GM23338 (cell line): ENCODE results near the gene CLNK. TPM values are rescaled to one million over a fixed set of nuclear protein-coding genes. Genes with fewer than 3 reads are reported as not detected.

Source experiments
- ATAC-seq: fragments of 200-7000 bp; cut with Tn5 transposase; 3 replicates; pipeline ENCODE4 v1.9.1; 2020
- DNase-seq: peaks from one replicate; pipeline ENCODE4 v3.0.0-alpha.2; 2015; ENCODE audit warnings: low spot score
- H2AFZ ChIP-seq: fragments of 200-600 bp; sonication (generic); 2 replicates; pipeline ENCODE4 v1.8.0; 2016; ENCODE audit warnings: antibody characterized with exemption, mild to moderate bottlenecking, moderate library complexity
- H3F3A ChIP-seq: fragments of 200-600 bp; sonication (generic); replicated peaks from 2 replicates; pipeline ENCODE4 v1.8.0; 2017; ENCODE audit warnings: antibody characterized with exemption, mixed run types, low read depth
- H3K27ac ChIP-seq: fragments of 200-600 bp; sonication (generic); 2 replicates; pipeline ENCODE4 v1.6.1; 2016; ENCODE audit warnings: low read depth
- H3K27me3 ChIP-seq: fragments of 200-600 bp; sonication (generic); 2 replicates; pipeline ENCODE4 v1.8.0; 2016; ENCODE audit warnings: mild to moderate bottlenecking, mixed run types, moderate library complexity; ENCODE audit not compliant: insufficient read depth
- H3K36me3 ChIP-seq: fragments of 200-600 bp; sonication (generic); 2 replicates; pipeline ENCODE4 v1.8.0; 2016; ENCODE audit warnings: mild to moderate bottlenecking; ENCODE audit not compliant: insufficient read depth
- H3K4me1 ChIP-seq: fragments of 200-600 bp; sonication (generic); 2 replicates; pipeline ENCODE4 v1.8.0; 2016; ENCODE audit warnings: mild to moderate bottlenecking, moderate library complexity; ENCODE audit not compliant: insufficient read depth
- H3K4me2 ChIP-seq: fragments of 200-600 bp; sonication (generic); 2 replicates; pipeline ENCODE4 v1.7.1; 2017; ENCODE audit warnings: mixed run types
- H3K4me3 ChIP-seq: fragments of 200-600 bp; sonication (generic); 2 replicates; pipeline ENCODE4 v1.6.1; 2016; ENCODE audit warnings: mixed run types
- H3K79me2 ChIP-seq: fragments of 200-600 bp; sonication (generic); replicated peaks from 2 replicates; pipeline ENCODE4 v1.8.0; 2017; ENCODE audit warnings: mild to moderate bottlenecking; ENCODE audit not compliant: insufficient read depth
- H3K9me2 ChIP-seq: fragments of 200-600 bp; sonication (generic); 2 replicates; pipeline ENCODE4 v1.8.0; 2017; ENCODE audit not compliant: insufficient read depth
- H4K20me1 ChIP-seq: fragments of 200-600 bp; sonication (generic); replicated peaks from 2 replicates; pipeline ENCODE4 v1.8.0; 2017; ENCODE audit warnings: mild to moderate bottlenecking; ENCODE audit not compliant: insufficient read depth
- H3K27ac Mint-ChIP-seq: 2 replicates; pipeline ENCODE4 v1.8.0; 2020; ENCODE audit warnings: inconsistent platforms, mild to moderate bottlenecking, moderate library complexity, mixed read lengths
- H3K27me3 Mint-ChIP-seq: 3 replicates; pipeline ENCODE4 v1.8.0; 2022; ENCODE audit warnings: low read depth, mild to moderate bottlenecking, moderate library complexity, mixed read lengths, inconsistent platforms; ENCODE audit not compliant: insufficient read depth, poor library complexity
- H3K36me3 Mint-ChIP-seq: 3 replicates; pipeline ENCODE4 v1.8.0; 2021; ENCODE audit warnings: low read depth, mild to moderate bottlenecking, inconsistent platforms, moderate library complexity, mixed read lengths
- H3K4me1 Mint-ChIP-seq: 3 replicates; pipeline ENCODE4 v1.8.0; 2020; ENCODE audit warnings: mild to moderate bottlenecking, inconsistent platforms, mixed read lengths
- H3K4me3 Mint-ChIP-seq: 3 replicates; pipeline ENCODE4 v1.8.0; 2021; ENCODE audit warnings: moderate library complexity, mild to moderate bottlenecking, inconsistent platforms, mixed read lengths
- H3K9me3 Mint-ChIP-seq: 3 replicates; pipeline ENCODE4 v1.8.0; 2020; ENCODE audit warnings: moderate library complexity, mild to moderate bottlenecking, inconsistent platforms, mixed read lengths
- EZH2 ChIP-seq: fragments of 200-600 bp; sonication (generic); IDR thresholded peaks from one replicate; pipeline ENCODE4 v1.8.0; 2017; ENCODE audit warnings: antibody characterized with exemption, mild to moderate bottlenecking, low read depth; ENCODE audit not compliant: unreplicated experiment
- EZH2phosphoT487 ChIP-seq: fragments of 200-600 bp; sonication (generic); IDR thresholded peaks from one replicate; pipeline ENCODE4 v1.8.1; 2018; ENCODE audit warnings: antibody characterized with exemption; ENCODE audit not compliant: unreplicated experiment
- JUNB ChIP-seq: IDR thresholded peaks from one replicate; pipeline ENCODE4 v1.6.1; 2016; ENCODE audit warnings: antibody characterized with exemption; ENCODE audit not compliant: unreplicated experiment
- POLR2AphosphoS5 ChIP-seq: IDR thresholded peaks from 2 replicates; pipeline ENCODE4 v1.6.1; 2016; ENCODE audit warnings: antibody characterized with exemption, low read depth
- STAT1 ChIP-seq: IDR thresholded peaks from one replicate; pipeline ENCODE4 v1.6.1; 2016; ENCODE audit warnings: antibody characterized with exemption; ENCODE audit not compliant: unreplicated experiment
- ZNF114 ChIP-seq: fragments of 250-450 bp; sonication (Bioruptor Pico); IDR thresholded peaks from 2 replicates; pipeline ENCODE4 v1.5.0; 2020; ENCODE audit warnings: mild to moderate bottlenecking, moderate library complexity
- ZNF331 ChIP-seq: fragments of 250-450 bp; sonication (Bioruptor Pico); IDR thresholded peaks from 2 replicates; pipeline ENCODE4 v1.5.0; 2020; ENCODE audit warnings: low read depth, mild to moderate bottlenecking, moderate library complexity
- polyA plus RNA-seq: library from polyadenylated mRNA; unstranded; fragments of >200 nt; fragmentation: Nextera tagmentation; extraction: Ambion mirVana; gene quantifications from 2 replicates; pipeline ENCODE4 v1.2.1, GENCODE V29; 2016
- total RNA-seq: library from RNA; depleted of rRNA; stranded (reverse); fragments of >200 nt; shearing (Covaris generic); gene quantifications from 2 replicates; pipeline ENCODE4 v1.2.3, GENCODE V29; 2014
- TF ChIP-seq, protein P1 (sequence below): fragments of 250-450 bp; sonication (Bioruptor Pico); IDR thresholded peaks from 2 replicates; pipeline ENCODE4 v1.5.0; 2020; ENCODE audit warnings: mild to moderate bottlenecking, moderate library complexity
- TF ChIP-seq, protein P2 (sequence below), 2 experiments: fragments of 200-600 bp in 1 of 2; sonication (generic) in 1 of 2; conservative IDR thresholded peaks; 2 replicates each; pipeline versions ENCODE4 v1.5.1 to v1.6.1; 2016 to 2017; ENCODE audit warnings: antibody characterized with exemption in 2 of 2, low read depth in 2 of 2, mild to moderate bottlenecking in 2 of 2, moderate library complexity in 1 of 2
- TF ChIP-seq, protein P3 (sequence below): IDR thresholded peaks from one replicate; pipeline ENCODE4 v1.6.1; 2018; ENCODE audit warnings: antibody characterized with exemption; ENCODE audit not compliant: unreplicated experiment

CLNK gene
- total and polyA plus RNA-seq, 2 experiments from 2014 or later = not detected

GRCh38 chr4:10715135-10715534 is 30.6 kb upstream of the CLNK start (continued):
- TF ChIP-seq, protein P1, sequence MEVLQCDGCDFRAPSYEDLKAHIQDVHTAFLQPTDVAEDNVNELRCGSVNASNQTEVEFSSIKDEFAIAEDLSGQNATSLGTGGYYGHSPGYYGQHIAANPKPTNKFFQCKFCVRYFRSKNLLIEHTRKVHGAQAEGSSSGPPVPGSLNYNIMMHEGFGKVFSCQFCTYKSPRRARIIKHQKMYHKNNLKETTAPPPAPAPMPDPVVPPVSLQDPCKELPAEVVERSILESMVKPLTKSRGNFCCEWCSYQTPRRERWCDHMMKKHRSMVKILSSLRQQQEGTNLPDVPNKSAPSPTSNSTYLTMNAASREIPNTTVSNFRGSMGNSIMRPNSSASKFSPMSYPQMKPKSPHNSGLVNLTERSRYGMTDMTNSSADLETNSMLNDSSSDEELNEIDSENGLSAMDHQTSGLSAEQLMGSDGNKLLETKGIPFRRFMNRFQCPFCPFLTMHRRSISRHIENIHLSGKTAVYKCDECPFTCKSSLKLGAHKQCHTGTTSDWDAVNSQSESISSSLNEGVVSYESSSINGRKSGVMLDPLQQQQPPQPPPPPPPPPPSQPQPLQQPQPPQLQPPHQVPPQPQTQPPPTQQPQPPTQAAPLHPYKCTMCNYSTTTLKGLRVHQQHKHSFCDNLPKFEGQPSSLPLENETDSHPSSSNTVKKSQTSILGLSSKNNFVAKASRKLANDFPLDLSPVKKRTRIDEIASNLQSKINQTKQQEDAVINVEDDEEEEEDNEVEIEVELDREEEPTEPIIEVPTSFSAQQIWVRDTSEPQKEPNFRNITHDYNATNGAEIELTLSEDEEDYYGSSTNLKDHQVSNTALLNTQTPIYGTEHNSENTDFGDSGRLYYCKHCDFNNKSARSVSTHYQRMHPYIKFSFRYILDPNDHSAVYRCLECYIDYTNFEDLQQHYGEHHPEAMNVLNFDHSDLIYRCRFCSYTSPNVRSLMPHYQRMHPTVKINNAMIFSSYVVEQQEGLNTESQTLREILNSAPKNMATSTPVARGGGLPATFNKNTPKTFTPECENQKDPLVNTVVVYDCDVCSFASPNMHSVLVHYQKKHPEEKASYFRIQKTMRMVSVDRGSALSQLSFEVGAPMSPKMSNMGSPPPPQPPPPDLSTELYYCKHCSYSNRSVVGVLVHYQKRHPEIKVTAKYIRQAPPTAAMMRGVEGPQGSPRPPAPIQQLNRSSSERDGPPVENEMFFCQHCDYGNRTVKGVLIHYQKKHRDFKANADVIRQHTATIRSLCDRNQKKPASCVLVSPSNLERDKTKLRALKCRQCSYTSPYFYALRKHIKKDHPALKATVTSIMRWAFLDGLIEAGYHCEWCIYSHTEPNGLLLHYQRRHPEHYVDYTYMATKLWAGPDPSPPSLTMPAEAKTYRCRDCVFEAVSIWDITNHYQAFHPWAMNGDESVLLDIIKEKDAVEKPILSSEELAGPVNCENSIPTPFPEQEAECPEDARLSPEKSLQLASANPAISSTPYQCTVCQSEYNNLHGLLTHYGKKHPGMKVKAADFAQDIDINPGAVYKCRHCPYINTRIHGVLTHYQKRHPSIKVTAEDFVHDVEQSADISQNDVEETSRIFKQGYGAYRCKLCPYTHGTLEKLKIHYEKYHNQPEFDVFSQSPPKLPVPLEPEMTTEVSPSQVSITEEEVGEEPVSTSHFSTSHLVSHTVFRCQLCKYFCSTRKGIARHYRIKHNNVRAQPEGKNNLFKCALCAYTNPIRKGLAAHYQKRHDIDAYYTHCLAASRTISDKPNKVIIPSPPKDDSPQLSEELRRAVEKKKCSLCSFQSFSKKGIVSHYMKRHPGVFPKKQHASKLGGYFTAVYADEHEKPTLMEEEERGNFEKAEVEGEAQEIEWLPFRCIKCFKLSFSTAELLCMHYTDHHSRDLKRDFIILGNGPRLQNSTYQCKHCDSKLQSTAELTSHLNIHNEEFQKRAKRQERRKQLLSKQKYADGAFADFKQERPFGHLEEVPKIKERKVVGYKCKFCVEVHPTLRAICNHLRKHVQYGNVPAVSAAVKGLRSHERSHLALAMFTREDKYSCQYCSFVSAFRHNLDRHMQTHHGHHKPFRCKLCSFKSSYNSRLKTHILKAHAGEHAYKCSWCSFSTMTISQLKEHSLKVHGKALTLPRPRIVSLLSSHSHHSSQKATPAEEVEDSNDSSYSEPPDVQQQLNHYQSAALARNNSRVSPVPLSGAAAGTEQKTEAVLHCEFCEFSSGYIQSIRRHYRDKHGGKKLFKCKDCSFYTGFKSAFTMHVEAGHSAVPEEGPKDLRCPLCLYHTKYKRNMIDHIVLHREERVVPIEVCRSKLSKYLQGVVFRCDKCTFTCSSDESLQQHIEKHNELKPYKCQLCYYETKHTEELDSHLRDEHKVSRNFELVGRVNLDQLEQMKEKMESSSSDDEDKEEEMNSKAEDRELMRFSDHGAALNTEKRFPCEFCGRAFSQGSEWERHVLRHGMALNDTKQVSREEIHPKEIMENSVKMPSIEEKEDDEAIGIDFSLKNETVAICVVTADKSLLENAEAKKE (CRISPR knock-in tag) = no peak
- TF ChIP-seq EZH2phosphoT487 = no peak
- TF ChIP-seq STAT1 = no peak
- no peak for TF ChIP-seq EZH2

GRCh38 chr4:10713591-10713990 is 29.0 kb upstream of the CLNK start:
- peaks cover 6% of the 10 kb centered on the region; the same call in 1 of the 3 replicates for H3K36me3 Mint-ChIP-seq

More at GRCh38 chr4:10713591-10713990, 29.0 kb upstream of the CLNK start:
- H3K4me2 ChIP-seq = no peak overlapping the region
- no peaks in the 10 kb centered on the region for H4K20me1 ChIP-seq
- TF ChIP-seq, protein P2, sequence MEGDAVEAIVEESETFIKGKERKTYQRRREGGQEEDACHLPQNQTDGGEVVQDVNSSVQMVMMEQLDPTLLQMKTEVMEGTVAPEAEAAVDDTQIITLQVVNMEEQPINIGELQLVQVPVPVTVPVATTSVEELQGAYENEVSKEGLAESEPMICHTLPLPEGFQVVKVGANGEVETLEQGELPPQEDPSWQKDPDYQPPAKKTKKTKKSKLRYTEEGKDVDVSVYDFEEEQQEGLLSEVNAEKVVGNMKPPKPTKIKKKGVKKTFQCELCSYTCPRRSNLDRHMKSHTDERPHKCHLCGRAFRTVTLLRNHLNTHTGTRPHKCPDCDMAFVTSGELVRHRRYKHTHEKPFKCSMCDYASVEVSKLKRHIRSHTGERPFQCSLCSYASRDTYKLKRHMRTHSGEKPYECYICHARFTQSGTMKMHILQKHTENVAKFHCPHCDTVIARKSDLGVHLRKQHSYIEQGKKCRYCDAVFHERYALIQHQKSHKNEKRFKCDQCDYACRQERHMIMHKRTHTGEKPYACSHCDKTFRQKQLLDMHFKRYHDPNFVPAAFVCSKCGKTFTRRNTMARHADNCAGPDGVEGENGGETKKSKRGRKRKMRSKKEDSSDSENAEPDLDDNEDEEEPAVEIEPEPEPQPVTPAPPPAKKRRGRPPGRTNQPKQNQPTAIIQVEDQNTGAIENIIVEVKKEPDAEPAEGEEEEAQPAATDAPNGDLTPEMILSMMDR (conservative IDR thresholded peaks at IDR 0.05; ENCODE audit: low read depth in 2 of 2) = no peak
- no peak for TF ChIP-seq EZH2phosphoT487
- TF ChIP-seq ZNF331 (CRISPR knock-in tag) = no peak
- TF ChIP-seq ZNF114 (CRISPR knock-in tag) = no peak
- no peak for TF ChIP-seq JUNB
- TF ChIP-seq POLR2AphosphoS5 = no peak
- TF ChIP-seq, protein P3, sequence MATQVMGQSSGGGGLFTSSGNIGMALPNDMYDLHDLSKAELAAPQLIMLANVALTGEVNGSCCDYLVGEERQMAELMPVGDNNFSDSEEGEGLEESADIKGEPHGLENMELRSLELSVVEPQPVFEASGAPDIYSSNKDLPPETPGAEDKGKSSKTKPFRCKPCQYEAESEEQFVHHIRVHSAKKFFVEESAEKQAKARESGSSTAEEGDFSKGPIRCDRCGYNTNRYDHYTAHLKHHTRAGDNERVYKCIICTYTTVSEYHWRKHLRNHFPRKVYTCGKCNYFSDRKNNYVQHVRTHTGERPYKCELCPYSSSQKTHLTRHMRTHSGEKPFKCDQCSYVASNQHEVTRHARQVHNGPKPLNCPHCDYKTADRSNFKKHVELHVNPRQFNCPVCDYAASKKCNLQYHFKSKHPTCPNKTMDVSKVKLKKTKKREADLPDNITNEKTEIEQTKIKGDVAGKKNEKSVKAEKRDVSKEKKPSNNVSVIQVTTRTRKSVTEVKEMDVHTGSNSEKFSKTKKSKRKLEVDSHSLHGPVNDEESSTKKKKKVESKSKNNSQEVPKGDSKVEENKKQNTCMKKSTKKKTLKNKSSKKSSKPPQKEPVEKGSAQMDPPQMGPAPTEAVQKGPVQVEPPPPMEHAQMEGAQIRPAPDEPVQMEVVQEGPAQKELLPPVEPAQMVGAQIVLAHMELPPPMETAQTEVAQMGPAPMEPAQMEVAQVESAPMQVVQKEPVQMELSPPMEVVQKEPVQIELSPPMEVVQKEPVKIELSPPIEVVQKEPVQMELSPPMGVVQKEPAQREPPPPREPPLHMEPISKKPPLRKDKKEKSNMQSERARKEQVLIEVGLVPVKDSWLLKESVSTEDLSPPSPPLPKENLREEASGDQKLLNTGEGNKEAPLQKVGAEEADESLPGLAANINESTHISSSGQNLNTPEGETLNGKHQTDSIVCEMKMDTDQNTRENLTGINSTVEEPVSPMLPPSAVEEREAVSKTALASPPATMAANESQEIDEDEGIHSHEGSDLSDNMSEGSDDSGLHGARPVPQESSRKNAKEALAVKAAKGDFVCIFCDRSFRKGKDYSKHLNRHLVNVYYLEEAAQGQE = no peak
- H3K4me3 Mint-ChIP-seq = no peak overlapping the region
- H3K4me1 Mint-ChIP-seq = peaks cover 7% of the 10 kb centered on the region
- no peaks in the 10 kb centered on the region for H3F3A ChIP-seq
- H3K36me3 ChIP-seq = no peaks in the 10 kb centered on the region
- no peak for DNase-seq
- ATAC-seq = no peak
- H3K27ac ChIP-seq = no peak overlapping the region
- peaks cover 4% of the 10 kb centered on the region; the same call in 2 of the 3 replicates for H3K9me3 Mint-ChIP-seq
- H3K79me2 ChIP-seq = no peaks in the 10 kb centered on the region
- no peak overlapping the region for H3K4me3 ChIP-seq
- no peak overlapping the region; the same call in 1 of the 2 replicates for H2AFZ ChIP-seq
- H3K9me2 ChIP-seq = peaks cover 7% of the 10 kb centered on the region; the same call in 1 of the 2 replicates
- no peaks in the 10 kb centered on the region for H3K27me3 ChIP-seq
- H3K27ac Mint-ChIP-seq = no peak overlapping the region
- H3K27me3 Mint-ChIP-seq = peaks cover 2% of the 10 kb centered on the region
- no peaks in the 10 kb centered on the region for H3K4me1 ChIP-seq
